Stimulated activated CD4-positive, alpha-beta T cell treated with anti-CD3 and anti-CD28 coated beads, TNF-alpha, amount 100 ng/mL, for 24 hours (primary cell): Measurements from ENCODE around the gene RASA2.
A peak's percentile ranks its signal among the peaks of the same experiment; 100 is the strongest.

Experiments
- DNase-seq, 3 experiments: peaks; one replicate each; pipeline ENCODE4 v3.0.0-alpha.2; 2020; ENCODE audit warnings: low read depth in 3 of 3

Gene RASA2, protein sequence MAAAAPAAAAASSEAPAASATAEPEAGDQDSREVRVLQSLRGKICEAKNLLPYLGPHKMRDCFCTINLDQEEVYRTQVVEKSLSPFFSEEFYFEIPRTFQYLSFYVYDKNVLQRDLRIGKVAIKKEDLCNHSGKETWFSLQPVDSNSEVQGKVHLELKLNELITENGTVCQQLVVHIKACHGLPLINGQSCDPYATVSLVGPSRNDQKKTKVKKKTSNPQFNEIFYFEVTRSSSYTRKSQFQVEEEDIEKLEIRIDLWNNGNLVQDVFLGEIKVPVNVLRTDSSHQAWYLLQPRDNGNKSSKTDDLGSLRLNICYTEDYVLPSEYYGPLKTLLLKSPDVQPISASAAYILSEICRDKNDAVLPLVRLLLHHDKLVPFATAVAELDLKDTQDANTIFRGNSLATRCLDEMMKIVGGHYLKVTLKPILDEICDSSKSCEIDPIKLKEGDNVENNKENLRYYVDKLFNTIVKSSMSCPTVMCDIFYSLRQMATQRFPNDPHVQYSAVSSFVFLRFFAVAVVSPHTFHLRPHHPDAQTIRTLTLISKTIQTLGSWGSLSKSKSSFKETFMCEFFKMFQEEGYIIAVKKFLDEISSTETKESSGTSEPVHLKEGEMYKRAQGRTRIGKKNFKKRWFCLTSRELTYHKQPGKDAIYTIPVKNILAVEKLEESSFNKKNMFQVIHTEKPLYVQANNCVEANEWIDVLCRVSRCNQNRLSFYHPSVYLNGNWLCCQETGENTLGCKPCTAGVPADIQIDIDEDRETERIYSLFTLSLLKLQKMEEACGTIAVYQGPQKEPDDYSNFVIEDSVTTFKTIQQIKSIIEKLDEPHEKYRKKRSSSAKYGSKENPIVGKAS

DNA sequence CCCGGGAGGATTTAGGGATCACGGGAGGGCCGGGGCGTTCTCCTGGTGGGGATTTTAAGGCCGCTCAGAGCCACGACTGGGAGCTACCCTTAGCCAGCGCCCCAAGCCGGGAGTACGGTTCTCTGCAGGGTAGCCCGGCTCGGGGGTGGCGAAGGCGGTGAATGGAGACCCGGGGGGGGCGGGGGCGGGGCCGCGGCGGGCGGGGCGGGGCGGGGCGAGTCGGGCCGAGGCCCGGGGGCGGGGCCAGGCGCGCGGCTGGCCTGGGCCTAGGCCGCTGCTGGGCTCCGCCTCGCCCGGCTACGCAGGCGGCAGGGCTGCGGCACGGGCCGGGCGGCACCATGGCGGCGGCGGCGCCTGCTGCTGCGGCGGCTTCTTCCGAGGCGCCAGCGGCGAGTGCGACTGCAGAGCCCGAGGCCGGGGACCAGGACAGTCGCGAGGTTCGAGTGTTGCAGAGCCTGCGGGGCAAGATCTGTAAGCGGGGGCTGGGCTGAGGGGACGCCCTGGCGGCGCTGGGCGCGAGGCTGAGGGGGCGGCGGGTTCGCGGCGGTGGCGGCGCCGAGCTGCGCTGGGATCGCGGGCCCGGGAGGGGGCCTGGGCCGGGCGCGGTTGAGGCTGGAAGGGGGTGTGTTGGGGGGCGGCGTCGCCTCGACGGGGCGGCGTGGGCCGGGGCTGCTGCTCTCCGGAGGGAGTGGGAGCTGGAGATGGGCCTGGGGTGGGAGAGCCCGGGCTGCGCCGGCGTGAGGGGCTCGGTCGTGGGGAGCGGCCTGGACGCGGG, at the start of gene RASA2:
Gene RASA2, plus strand, starts transcription at position 282 of the 775 bp plus-strand sequence. Its CDS starts 57 bp downstream, at position 339.
- DNase-seq, result peak; percentile 21 to 63 (median 42)

DNA sequence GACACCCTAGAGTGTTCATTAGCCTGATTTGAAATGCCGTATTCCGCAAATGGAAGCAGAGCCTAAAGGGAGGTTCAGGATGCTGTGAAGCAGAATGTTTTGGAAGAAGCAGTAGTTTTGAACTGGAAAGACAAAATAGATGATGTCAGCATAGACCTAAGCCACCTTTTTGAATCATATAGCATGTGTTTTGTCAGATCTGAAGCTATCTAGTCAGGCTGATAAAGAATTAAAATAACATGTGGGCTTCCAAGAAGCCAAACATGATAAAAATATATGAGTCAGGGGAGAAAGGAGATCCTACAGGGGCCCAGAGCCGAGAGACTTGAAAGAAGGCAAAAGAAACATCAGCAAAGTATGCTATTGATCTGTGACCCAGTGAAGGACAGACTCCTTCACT, 47.2 kb upstream of the RASA2 start:
- DNase-seq, result no peak

DNA sequence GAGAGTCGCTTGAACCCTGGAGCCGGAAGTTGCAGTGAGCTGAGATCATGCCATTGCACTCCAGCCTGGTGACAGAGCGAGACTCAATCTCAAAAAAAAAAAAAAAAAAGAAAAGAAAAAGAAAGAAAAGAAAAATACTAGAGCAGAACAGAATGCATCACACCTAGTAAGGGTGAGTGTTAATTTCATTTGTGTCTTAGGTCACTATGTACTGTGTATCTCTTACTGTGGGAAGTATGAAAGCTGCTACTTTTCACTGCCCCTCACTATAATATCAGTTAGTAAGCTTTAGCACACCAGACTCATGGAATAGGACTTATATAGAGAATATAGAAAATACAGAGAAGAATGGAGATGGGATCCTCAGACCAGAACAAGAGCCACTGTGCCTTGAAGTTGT, 45.9 kb upstream of the RASA2 start:
- DNase-seq, result no peak

DNA sequence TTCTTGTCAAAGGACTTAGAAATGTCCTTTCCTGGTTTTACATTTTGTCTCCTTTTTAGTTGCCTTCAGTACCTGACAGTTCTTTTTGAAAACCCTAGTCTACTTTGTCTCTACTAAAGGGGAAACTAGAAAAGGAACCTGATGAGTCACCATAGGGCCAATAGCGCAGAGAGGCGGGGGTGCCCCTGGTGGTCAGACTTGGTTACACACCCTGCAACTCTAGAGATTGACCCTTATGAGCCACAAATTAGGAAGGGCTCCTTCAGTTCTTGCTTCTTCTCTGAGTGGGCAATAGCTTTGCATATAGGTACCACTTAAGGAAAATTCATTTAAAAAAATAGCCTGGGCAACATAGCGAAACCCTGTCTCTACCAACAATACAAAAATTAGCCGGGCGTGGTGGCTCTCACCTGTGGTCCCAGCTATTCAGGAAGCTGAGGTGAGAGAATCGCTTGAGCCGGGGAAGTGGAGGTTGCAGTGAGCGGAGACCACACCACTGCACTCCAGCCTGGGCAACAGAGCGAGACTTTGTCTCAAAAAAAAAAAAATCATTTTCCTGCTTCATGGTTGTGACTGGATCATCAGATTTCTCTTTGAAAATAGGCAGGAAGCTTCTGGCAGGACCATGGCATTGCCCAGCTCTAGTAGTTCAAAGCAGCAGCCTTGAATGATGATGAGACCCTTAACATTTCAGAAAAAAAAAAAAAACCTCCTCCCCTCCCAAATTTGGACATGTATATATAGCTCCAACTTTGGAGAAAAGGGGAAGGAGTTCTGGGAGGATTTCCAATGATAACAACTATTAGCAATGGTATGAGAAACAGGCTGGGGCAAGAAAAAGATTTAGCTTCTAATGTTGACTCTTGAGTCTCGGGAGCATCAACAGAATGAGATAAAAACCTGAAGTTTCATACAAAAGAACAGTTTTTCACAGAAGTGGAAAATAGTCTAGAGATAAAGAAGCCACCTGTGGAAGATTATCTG, 45.2 kb upstream of the RASA2 start:
- DNase-seq, result peak; percentile 54 to 79 (median 69)

DNA sequence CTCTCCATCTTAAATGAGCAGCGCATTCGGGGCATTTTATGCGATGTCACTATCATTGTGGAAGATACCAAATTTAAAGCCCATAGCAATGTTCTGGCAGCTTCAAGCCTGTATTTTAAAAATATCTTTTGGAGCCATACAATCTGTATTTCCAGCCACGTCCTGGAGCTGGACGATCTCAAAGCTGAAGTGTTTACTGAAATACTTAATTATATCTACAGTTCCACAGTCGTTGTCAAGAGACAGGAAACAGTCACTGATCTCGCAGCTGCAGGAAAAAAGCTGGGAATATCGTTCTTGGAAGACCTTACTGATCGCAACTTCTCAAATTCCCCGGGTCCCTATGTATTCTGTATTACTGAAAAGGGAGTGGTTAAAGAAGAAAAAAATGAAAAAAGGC, 44.4 kb upstream of the RASA2 start:
- no peak for DNase-seq

DNA sequence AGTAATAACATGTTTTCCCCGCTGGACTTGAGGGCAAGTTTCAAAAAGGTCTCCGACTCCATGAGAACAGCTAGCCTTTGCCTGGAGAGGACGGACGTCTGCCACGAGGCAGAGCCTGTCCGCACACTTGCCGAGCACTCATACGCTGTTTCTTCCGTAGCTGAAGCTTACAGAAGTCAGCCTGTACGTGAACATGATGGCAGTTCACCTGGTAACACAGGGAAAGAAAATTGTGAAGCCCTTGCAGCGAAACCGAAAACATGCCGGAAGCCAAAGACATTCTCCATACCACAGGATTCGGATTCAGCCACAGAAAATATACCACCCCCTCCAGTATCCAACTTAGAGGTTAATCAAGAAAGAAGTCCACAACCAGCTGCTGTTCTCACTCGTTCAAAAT, 43.9 kb upstream of the RASA2 start:
- no peak for DNase-seq

DNA sequence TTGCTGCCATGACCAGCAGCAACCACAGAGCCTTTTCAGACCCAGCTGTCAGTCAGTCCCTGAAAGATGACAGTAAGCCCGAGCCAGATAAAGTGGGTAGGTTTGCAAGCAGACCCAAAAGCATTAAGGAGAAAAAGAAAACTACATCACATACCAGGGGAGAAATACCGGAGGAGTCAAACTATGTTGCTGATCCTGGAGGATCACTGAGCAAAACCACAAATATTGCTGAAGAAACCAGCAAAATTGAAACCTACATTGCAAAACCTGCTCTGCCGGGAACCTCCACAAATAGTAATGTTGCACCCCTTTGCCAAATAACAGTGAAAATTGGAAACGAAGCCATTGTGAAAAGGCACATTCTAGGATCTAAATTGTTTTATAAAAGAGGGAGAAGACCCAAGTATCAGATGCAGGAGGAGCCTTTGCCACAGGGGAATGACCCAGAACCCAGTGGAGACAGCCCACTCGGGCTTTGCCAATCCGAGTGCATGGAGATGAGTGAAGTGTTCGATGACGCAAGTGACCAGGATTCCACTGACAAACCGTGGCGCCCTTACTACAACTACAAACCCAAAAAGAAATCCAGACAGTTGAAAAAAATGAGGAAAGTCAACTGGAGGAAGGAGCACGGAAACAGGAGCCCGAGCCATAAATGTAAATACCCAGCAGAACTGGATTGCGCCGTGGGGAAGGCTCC, 42.1 kb upstream of the RASA2 start:
- DNase-seq, result no peak

DNA sequence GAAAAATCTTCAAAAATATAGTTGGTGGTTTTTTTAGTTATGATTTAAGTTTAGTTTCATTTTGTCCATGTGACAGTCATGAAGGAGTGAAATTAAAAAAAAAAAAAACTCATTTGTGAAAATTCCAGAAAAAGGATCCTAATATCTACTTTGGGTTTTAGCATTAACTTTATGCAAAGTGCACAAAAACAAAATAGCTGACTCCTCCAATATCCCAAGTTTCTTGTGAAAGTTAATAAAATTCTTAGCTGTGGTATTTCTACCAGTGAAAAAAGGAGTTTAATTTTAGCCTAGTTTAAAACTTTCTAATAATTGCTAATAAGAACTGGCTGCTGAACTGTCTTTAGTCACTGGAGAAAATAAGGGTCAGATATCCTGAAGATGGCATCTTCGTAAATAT, 40.8 kb upstream of the RASA2 start:
- DNase-seq, result no peak

DNA sequence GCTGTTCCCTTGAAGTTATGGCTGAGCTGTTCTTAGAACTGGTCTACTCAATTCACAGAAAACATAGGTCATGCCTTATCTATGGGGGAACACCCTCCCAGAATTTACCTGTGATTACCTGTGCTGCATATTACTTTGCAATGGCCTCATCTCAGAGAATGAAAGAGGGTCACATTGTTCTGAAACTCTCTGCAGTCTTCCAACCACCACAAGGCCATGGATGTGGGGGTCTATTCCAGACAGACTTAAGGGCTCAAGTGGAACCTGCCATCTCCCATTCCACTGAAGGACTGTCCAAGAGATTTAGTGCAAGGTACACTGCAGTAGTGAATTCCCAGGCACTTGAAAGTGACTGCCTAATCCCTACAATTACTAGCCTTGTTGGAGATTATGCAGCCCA, 40.1 kb upstream of the RASA2 start:
- no peak for DNase-seq

DNA sequence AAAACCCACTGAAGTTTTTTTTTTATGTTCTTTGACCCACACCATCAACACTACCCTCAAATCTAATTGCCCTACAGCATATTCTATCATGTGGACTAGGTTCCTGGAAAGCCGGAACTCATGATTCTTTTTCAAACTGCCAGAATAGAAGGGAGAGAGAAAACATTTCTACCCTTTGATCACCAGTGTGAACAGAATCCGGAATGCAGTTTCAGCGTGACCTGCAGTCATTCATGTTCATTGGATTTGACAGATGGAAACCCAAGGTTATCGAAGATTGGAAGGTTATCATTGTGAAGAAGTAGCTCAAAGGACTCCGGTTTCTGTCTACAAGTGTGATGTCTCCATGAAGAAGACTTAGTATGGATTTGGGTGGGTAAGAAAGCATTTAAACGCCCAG, 39.4 kb upstream of the RASA2 start:
- DNase-seq, result no peak

DNA sequence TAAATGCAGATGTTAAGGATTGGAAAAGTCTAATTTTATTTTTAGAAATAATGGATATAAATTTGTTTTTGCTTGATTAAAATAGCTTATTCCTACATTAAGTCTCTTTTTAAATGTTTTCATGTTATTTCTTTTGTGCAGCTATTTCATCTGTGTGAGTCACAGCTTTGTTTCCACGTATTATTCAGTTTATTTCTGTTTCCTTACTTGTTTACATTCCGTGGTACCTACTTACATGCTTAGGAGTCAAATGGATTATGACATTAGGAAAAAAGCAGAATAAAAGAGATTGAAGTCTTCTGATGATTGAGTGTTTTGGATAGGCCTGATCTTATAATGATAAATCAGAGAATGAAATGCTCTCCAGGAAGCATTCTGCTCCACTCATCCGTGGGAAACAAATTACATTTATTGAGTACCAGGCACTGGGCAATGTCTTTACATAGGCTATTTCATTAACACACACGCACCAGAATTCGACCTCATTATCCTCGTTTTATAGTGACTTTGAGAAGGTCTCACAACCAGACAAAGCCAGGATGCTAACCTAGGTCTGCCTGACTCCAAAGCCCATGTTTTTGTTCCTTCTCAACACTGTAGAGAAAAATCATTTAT, 38.1 kb upstream of the RASA2 start:
- no peak for DNase-seq

DNA sequence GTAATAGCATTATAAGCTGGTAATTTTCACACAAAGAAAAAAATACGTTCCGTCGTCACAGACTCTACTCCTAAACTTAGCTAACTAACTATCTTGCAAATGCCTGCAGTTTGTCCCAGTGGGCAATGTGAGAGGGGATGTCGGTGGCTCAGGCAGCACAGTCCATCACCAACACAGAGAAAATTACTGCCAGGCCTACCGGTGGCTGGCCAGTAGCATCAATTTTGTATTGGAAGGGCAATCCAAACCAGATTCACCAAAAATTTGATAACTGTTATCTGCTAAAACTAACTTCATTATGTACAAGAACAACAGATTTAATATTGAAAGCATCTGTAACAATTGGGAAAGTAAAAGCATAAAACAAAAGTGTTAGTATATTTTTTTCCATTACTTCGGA, 37.4 kb upstream of the RASA2 start:
- DNase-seq, result no peak

DNA sequence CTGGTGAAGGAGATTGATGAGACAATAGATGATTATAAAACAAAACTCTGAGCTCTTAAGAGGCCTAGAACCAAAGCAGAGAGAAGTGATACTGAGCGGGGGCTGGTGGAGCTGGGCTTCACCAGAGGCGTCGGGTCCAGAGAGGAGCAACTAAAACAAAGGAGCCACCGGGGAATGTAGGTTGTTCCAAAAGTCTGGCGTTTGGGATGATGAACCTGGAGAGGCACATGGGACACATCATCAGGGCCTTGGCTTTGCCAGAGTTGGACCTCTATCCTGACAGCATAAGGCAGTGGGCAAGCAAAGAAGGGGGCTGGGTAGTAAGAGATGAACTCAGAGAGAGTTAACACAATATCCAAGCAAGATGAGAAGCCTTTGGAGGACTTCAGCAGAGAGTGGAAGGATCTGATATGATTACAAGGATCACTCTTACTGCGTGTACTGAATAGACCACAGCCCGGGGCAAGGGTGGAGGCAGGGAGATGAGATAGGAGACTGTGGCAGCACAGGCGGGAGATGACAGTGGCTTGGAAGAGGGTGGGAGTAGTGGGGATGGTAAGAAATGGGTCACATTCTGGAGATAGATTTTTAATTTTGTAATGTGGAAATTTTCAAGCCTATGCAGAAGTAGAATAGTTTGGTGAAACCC, 36.0 kb upstream of the RASA2 start:
- DNase-seq, result no peak

DNA sequence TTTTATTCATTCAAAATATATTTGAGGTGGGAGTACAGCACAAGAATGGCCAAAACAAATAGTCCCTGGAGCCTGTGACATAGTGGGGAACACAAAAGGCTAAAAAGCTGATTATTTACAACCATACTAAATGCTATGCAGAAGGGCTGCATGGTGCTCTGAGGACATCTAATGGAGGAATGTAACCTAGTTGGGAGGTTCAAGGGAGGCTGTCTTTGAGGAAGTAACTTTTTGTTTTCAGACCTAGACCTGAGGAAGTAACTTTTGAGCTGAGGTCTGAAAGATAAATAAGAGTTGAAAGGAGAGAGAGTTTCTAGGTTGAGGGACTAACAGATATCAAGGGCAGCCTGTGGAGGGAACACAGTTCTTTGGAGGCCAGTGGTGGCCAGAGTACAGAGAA, 34.8 kb upstream of the RASA2 start:
- no peak for DNase-seq

DNA sequence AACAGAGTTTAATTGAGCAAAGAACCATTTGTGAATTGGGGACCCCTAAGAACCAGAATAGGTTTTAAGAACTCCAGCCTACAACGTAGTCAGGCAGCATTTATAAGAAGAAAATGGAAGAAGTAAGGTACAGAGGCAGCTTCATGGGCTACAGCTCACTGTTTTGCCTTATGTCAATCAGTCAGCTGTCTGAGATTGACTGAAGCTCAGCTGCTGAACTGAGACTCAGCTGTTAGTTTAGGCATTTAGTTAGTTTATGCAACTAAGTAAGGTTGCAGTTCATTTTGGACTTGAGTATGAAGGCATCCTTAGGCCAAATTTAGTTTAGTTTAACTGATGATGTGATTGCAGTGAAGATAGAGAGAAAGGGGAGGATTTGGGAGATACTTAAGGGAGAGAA, 34.1 kb upstream of the RASA2 start:
- DNase-seq, result no peak

DNA sequence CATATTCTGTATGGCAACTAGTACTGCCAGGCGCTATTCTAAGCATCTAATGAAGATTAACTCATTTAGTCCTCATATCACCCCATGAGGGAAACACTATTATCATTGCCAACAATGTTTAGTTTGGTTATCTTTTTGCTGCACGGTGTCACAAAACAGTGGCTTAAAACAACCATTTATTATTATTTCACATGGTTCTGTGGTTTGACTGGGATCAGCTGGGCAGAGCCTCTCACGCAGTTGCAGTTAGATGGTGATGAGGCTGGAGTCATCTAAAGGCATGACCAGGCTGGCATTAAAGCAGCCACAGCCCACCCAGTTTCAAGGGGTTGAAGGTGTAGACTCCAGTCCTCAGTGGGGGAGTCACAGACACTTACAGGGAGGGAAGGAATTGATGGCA, 32.8 kb upstream of the RASA2 start:
- no peak for DNase-seq

DNA sequence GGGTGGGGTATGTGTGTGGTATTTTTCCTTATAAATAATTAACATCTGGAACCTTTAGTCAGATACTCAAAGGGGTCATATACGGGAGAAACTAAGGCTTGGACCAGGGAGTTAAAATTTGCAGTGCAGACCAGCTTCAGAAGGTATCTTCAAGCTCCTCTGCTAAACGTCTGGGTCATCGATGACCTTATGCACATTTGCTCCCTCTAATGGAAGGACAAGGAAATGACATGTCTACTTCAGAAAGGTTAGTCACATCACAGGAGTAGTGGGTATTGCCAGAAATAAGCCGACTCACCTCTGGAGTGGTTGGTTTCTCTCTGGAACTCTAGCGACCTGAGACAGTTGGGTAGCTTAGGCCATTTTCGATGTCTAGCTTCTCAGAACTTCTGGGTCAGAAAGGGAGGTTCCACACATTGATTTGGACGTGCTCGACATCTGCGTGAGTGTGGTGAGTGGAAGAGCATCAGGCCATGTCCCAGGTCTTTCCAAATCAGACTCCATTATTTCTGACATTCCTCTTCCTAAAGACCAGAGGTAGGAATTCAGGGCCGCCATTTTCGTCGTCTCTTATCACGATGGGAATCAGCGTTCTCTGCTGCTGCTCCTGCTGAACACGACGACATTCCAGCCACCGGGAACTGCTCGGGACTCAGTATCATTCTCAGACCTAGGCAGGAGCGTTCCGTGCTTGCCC, 31.8 kb upstream of the RASA2 start:
- no peak for DNase-seq

DNA sequence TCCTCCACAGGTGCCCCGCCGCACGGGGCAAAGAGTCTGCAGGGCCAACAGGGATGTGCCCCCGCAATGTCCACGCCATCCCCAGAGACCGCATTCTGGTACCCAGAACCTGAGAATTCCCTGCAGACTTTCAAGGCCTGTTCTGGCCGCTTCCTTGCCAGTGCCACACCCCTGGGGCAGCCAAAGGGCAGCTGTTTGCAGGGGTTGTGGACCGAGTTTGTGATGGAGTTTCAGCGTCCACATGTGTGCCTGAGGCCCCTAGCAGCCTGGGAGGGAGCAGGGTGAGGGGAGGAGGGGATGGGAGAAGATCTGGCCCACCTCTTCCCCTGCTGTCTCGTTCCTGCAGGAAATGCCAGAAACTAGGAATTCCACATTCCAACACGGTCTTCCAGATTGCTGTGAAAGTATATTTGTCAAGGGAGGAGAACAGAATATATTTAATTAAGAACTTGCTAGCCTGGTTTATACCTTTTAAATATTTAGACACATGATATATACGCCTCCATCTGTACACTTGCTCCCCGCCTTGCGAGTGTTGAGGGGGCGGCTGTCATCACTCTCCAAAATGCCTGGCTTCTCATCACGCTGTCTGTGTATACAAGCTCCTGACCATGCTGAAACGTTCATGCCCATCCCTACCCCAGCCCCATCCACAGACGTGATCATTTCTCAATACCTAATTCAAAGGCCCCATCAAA, 31.1 kb upstream of the RASA2 start:
- no peak for DNase-seq
